RWPE2 (cell line): Measurements from ENCODE around the gene ADNP.

ENCODE experiments used
- ATAC-seq: fragments of 200-7000 bp; cut with Tn5 transposase; 3 replicates; pipeline ENCODE4 v1.9.1; 2021; ENCODE audit warnings: low read depth
- DNase-seq: peaks from one replicate; pipeline ENCODE4 v3.0.0-alpha.2; 2020; ENCODE audit warnings: low spot score
- H3K27ac ChIP-seq: fragments of 450-650 bp; 2 replicates; pipeline ENCODE4 v1.5.1; 2017; ENCODE audit warnings: mild to moderate bottlenecking; ENCODE audit not compliant: poor library complexity, severe bottlenecking
- H3K27me3 ChIP-seq: fragments of 250-450 bp; sonication (Bioruptor Pico); 2 replicates; pipeline ENCODE4 v1.5.1; 2021; ENCODE audit warnings: mild to moderate bottlenecking, moderate library complexity; ENCODE audit not compliant: insufficient read depth, poor library complexity, severe bottlenecking
- H3K36me3 ChIP-seq: fragments of 250-450 bp; sonication (Bioruptor Pico); 2 replicates; pipeline ENCODE4 v1.5.1; 2020; ENCODE audit warnings: low read depth, mild to moderate bottlenecking, moderate library complexity
- H3K4me1 ChIP-seq: fragments of 250-450 bp; sonication (Bioruptor Pico); 2 replicates; pipeline ENCODE4 v1.5.1; 2021; ENCODE audit warnings: mild to moderate bottlenecking, moderate library complexity; ENCODE audit not compliant: insufficient read depth, poor library complexity, severe bottlenecking
- H3K4me3 ChIP-seq: fragments of 250-450 bp; sonication (Bioruptor Pico); 2 replicates; pipeline ENCODE4 v1.5.1; 2021; ENCODE audit warnings: mild to moderate bottlenecking, moderate library complexity; ENCODE audit not compliant: severe bottlenecking
- H3K9me3 ChIP-seq: fragments of 250-450 bp; sonication (Bioruptor Pico); 2 replicates; pipeline ENCODE4 v1.5.1; 2021; ENCODE audit warnings: mild to moderate bottlenecking, moderate library complexity; ENCODE audit not compliant: severe bottlenecking
- TF ChIP-seq, protein P1 (sequence below): fragments of 450-650 bp; IDR thresholded peaks from one replicate; pipeline ENCODE4 v1.5.1; 2017; ENCODE audit warnings: mild to moderate bottlenecking, moderate library complexity; ENCODE audit not compliant: poor library complexity, severe bottlenecking

ADNP gene

DNA sequence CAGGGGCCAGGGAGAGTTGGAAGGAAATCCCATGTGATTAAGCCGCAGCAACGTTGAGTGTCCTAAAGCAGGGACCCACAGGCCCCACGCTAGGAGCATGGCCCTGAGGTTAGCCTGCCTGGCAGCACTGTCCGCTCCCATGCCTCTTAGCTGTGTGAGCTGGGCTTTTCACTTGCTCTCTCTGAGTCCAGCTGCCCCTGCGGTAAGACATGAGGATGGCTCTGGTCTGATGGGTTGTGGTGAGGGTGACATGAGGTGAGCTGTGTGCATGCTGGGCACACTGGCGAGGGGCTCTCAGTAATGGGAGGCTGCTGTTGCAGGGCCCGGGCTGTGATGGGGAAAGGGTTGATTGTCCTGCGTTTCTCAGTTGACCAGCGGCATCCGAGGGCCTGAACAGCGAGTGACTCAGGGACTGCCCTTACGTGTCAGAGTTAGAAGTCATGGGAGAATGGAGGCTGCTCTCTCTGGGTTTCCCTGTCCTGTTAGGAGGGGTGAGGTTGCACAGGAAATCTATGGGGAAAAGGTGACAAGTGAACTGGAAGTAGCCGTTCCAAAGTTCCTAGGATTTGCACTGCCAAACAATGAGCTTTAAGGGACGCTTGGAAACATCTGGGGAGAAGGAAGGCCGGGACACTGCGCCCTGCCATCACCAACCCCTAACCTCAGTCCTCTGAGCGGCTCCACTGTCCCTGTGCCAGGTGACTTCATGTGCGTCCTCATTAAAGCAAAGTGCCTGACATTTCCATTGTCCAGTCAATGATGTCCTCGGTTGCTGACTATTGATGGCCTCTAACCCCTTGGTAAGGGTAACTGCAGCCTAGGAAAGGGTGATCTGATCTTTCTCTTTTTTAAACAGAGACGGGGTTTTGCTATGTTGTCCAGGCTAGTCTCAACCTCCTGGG is 51.3 kb downstream of the ADNP start:
- DNase-seq (peak; percentile 77), ATAC-seq (no peak)
- TF ChIP-seq, protein P1, sequence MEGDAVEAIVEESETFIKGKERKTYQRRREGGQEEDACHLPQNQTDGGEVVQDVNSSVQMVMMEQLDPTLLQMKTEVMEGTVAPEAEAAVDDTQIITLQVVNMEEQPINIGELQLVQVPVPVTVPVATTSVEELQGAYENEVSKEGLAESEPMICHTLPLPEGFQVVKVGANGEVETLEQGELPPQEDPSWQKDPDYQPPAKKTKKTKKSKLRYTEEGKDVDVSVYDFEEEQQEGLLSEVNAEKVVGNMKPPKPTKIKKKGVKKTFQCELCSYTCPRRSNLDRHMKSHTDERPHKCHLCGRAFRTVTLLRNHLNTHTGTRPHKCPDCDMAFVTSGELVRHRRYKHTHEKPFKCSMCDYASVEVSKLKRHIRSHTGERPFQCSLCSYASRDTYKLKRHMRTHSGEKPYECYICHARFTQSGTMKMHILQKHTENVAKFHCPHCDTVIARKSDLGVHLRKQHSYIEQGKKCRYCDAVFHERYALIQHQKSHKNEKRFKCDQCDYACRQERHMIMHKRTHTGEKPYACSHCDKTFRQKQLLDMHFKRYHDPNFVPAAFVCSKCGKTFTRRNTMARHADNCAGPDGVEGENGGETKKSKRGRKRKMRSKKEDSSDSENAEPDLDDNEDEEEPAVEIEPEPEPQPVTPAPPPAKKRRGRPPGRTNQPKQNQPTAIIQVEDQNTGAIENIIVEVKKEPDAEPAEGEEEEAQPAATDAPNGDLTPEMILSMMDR, result no peak
- H3K36me3 ChIP-seq, result no peaks in the 10 kb centered on the region
- no peak overlapping the region for H3K27ac ChIP-seq
- H3K27me3 ChIP-seq, result no peaks in the 10 kb centered on the region
- no peak overlapping the region for H3K4me3 ChIP-seq
- no peaks in the 10 kb centered on the region for H3K9me3 ChIP-seq
- no peaks in the 10 kb centered on the region for H3K4me1 ChIP-seq

DNA sequence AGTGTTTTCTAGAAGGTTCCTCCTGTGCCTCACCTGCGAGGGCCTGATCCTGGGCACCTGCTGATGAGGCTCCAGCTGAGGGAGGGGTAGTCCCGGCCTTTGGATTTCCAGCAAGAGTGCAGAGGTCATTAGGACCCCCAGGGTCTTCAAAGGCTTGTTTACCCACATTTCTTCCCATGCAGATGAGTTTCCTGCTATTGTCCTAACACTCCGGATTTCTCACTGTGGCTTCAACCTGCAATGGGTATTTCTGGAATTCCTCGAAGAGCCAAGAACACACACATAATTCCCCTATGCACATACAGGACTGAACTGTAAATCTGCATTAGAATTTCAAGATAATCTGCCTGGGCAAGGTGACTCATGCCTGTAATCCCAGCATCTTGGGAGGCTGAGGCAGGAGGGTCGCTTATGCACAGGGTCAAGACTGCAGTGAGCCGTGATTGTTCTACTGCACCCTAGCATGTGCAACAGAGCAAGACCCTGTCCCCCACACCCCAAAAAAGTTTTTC is 53.9 kb downstream of the ADNP start:
- DNase-seq (peak; percentile 55), ATAC-seq (no peak)
- Histone ChIP-seq H3K4me1 (no peaks in the 10 kb centered on the region), H3K27ac (no peak overlapping the region), H3K27me3 (no peaks in the 10 kb centered on the region), H3K4me3 (no peak overlapping the region), H3K9me3 (no peaks in the 10 kb centered on the region), H3K36me3 (no peaks in the 10 kb centered on the region)
- TF ChIP-seq, protein P1, result no peak

DNA sequence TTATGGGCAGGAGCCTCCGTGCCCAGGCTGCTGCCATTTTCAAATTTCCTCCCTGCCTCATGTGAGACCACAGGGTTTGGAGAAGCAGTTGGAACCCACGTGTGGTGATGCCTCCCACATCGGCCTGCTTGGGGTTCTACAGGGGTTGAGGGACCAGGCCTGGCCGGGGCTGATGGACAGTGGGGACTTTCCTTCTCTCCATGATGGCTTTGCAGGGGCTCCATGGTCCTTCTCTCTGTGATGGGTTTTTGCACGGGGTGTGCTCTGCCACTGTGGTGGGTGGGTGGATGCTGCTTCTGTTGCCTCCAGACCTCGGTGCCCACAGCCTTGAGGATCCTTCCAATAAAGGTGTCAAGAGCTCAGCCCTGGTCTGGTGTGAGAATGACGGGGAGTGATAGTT is 54.4 kb downstream of the ADNP start:
- Histone ChIP-seq H3K27me3 (no peaks in the 10 kb centered on the region), H3K4me3 (no peak overlapping the region), H3K27ac (no peak overlapping the region), H3K4me1 (no peaks in the 10 kb centered on the region), H3K36me3 (no peaks in the 10 kb centered on the region), H3K9me3 (no peaks in the 10 kb centered on the region)
- peak; percentile 73 for DNase-seq
- no peak for ATAC-seq
- TF ChIP-seq, protein P1, result no peak

DNA sequence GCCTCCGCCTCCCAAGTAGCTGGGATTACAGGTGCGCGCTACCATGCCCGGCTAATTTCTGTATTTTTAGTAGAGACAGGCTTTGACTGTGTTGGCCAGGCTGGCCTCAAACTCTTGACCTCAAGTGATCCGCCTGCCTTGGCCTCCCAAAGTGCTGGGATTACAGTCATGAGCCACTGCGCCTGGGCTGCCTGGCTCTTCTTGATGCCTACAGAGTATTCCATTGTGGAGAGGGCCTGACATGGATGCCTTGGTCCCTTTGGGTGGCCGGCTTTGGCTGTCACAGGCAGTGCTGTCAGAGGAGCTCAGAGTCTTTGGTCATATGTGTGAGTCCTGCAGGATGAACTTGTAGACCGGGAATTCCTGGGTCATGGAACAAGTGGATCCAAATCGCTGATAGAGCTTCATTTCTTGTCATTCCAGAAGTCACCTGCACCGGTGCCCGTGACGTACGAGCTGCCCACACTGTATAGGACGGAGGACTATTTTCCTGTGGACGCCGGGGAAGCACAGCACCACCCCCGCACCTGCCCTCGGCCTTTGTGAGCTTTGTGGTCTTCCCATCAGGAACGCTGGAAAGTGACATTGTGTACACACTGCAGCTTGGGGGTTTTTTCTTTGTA is 55.1 kb downstream of the ADNP start:
- Histone ChIP-seq H3K4me1 (no peaks in the 10 kb centered on the region), H3K27me3 (no peaks in the 10 kb centered on the region), H3K27ac (no peak overlapping the region), H3K4me3 (no peak overlapping the region), H3K36me3 (no peaks in the 10 kb centered on the region), H3K9me3 (no peaks in the 10 kb centered on the region)
- DNase-seq (peak; percentile 77), ATAC-seq (no peak)
- TF ChIP-seq, protein P1, result no peak
